NCI-H2196 treated with DMSO at 0.1 percent for 48 hours (cell line): Measurements from ENCODE around the gene METTL16.

ENCODE experiments used
- DNase-seq: peaks from one replicate; lab custom pipeline; 2025; ENCODE audit not compliant: unreplicated experiment; lab: John Stamatoyannopoulos, UW

METTL16 gene

DNA sequence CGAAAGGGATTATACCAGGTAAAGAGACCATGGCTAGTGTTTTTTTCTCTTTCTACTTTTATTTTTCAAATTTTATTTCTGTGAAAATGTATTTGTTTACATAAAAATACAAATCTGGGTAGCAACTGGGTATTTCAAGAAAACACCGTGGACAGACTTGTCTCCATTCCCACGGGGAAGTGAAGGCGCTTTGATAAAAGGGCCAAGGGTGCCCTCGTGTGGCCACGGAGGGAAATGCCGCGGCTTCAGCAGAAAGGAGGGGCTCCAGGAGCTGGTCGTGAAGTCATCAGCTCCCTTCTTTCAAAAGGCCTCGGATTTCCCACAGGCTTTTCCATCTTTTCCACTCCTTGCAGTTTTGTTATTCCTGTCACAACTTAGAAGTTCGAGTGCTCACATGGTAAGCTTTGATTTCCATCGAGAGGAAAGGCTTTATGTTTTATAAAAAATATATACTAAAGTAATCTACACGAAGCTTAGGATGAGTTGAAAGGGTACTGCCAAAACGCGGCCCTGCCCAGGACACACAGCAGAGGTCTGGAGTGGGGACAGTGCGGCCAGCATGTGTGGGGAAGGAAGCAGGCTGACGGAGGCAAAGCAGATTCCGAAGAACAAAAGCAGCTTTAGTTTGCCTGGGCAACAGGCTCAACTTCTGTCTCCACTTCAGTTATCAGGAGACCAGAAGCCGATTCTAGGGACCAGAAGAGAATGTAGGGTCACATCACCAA is 95.5 kb downstream of the METTL16 start:
- peak; percentile 29 for DNase-seq

DNA sequence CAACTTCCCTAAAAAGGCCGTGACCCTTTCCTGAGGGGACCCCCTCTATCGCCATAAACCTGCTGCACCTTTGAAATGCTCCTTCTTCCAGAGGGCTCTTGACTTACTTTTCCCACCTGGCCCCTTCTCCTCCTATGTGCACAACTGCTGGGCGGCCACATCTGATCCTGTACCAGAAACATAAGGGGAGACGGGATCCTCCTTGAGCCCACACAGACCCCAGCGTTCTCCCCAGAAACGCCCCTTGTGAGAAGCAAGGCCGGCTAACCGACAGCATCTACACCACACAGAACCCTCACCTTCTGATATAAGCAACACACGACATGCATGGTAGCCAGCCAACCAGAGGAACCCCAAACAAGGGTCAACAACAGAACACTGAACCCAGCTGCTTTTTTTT is 96.6 kb downstream of the METTL16 start:
- DNase-seq, result no peak

DNA sequence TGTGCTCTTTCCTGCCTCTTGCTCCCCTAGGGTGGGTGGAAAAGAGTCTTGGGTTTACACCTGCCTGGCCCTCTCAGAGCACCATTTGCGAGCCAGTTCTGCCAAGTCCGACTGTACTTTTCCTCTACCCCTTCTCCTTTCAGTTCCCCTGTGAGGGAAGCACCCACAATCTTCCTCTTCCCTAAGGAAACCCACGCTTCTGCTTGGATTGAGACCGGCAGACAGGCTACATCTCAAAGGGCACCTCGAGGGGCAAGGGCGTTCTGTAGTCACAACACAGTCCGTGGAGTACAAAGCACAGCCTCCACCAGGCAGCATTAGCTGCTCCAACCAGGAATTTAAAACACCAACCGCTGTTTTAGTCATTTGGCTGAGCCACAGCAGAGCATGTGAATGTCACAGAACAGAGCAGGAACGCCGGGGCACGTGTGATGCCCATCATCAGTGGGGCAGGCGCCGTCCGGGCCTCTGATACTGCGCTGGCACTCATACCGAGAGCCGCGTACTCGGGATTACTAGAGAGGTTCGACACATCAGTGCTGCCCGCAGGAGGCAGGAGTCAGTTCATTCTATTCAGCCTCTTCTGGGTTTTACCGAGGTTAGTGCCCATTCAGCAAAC is 97.1 kb downstream of the METTL16 start:
- DNase-seq, result no peak

DNA sequence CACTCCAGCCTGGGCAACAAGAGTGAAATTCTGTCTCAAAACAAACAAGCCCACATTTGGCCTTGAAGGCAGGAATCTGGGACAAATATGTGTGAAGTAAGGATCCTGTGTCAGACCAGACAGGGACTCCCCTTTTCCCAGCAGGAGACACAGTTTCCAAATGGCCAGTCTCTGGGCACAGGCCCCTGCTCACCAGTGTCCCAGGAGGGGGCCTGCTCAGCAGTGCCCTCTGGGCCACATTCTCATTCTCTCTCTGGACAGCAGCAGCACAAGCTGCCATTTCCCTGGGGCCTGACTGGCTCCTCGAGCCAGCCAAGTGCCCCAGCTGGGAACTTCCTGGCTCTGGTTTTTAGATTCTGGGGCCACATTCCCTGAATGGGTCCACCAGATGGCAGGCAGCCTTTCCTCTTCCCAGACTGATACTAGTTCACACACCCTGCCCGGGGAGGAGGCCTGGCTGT is 99.1 kb downstream of the METTL16 start:
- DNase-seq, result no peak

DNA sequence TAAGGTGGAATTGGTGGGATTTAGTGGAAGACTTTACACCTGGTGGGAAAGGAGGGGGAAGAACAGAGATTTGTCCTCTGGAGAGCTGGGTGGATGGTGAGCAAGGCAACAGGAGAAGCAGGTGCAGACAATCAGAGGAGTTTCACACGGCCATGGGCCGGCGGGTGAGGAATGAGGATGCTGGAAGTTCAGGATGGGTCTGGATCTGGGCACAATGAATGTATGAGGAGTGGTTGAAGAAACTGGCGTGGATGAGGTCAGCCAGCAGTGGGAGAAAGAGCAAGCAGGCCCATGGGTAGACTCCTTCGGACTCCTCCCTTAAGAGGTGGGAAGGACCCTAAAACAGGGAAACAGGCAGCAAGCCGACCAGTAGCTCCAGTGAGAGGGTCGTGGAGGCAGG is 100.7 kb downstream of the METTL16 start:
- DNase-seq, result no peak

DNA sequence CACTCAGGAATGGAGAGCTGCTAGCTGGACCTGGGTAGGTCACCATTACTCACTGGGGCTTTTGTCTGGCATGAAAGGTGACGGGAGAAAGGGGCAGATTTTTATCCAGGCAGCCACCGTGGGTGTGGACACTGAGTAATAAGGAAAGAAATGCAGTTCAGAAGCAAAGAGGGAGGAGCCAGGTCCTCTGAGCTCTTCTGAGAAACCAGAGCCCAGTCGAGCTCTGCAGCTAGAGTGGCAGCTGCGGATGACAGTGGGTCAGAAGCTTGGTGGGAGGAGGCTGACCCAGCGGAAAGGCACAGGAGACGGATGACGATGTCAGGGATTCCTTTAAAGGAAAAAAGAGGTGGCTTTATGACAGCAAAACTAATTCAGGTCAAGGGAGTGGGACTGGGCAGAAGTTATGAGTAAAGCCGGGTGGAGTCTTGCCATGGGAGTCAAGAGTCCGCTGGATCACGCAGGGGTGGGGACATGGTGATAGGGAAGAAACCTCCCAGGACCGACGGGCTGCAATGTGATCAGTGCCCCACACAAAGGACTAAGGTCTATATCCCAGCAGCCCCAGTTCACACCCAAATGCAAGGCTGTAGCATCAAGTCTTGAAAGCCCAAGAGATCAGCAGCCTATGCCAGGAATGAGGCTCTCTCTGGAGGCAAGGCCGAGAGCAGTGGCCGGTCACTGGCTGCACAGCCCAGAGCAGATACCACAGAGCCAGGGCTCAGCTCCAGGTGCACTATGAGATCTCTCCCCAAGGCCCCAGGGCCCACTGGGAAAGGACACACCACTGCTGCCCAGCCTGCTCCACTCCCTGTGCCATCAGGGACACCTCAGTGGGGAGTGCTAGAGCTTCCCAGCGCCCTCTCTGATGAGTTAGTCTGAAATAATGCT is 104.5 kb downstream of the METTL16 start:
- DNase-seq, result no peak

DNA sequence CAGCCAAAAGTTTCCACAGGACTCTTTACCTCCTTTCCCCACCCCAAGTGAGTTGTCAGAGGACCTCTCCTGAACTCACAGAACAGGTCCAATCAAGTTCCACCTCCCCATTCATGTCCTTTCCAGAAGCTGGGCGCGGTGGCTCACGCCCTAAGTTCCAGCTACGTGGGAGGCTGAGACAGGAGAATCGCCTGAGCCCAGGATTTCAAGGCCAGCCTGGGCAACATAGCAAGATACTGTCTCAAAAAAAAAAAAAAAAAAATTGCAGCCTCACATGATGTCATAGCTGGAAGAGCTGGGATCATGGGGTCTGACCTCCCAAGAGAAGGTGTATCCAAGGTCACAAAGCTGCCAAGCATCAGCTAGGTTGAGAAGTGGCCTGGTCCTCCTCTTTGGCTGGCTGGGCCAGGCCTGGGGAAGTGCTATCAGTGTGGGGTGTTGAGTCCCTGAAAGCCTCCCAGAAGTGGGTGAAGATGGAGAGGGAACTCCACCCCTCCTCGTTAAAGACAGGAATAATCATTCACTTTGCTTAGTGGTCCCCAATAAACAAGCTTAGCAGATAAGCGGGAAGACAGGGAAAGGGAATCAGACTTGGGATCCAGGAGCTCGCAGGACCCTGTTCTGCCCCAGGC is 105.3 kb downstream of the METTL16 start:
- DNase-seq, result no peak

DNA sequence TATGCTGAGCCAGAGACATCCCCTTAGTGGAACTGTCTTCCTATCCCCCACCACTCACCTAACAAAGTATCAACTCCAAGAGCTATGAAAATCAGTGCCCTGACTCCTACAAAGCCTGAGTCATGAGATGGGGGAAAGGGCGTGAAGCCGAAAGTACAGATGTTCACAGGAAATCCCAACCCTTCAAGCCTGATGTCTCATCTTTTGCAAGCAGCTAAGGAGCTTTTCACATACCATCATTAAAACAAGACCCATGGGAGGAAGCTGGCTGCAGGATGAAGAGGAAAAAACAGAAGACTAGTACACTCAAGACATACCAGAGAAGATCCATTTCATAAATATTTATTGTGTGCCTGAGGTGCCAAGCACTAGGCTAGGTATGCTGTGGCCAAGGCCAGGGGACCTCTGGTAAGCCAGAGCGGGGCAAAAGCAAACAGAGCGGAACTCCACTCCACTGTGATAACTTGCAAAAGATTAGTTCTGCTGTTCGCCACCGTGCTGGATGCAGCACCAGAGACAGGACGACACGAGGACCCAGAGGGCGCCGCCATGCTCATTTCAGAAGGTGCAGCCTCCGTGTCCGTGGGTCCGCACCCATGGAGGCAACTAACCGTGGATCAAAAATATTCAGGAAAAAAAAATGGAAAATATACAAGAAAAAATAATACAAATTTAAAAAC is 106.3 kb downstream of the METTL16 start:
- DNase-seq, result no peak

DNA sequence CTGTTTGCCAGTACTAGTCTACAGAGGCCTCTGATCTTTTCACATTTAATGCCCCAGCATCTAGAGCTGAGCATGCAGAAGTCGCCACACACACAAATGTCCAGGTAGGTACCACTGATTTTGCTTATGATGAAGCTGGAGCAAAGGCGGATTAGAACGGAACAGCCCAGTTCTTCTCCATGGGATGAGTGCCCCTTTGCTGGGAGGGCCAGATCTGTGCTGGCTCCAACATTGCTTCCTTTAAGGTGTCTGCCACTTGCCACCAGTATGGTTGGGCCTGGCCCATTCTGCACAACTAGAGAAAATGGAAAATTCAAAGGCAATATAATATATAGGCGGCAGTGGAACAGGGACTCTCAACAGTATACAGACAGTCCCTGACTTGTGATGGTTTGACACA is 108.6 kb downstream of the METTL16 start:
- no peak for DNase-seq

DNA sequence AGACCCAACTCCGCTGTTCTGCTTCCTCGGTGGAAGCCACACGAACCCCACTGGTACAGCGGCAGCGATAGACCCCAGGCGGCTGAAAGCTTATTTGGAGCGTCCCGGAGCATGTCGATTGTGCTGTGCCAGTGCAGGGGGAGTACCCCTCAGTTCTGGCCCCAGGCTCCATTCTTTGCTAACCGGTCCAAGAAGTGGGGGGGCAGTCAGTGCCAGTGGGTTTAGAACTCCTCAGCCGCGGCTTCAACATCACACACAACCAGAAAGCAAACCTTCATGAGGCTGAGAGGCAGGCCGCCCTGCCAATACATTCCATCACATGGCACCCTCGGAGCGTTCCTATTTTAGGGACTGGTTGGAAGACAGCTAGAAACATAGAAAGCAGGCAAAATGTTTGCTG is 109.1 kb downstream of the METTL16 start:
- no peak for DNase-seq

DNA sequence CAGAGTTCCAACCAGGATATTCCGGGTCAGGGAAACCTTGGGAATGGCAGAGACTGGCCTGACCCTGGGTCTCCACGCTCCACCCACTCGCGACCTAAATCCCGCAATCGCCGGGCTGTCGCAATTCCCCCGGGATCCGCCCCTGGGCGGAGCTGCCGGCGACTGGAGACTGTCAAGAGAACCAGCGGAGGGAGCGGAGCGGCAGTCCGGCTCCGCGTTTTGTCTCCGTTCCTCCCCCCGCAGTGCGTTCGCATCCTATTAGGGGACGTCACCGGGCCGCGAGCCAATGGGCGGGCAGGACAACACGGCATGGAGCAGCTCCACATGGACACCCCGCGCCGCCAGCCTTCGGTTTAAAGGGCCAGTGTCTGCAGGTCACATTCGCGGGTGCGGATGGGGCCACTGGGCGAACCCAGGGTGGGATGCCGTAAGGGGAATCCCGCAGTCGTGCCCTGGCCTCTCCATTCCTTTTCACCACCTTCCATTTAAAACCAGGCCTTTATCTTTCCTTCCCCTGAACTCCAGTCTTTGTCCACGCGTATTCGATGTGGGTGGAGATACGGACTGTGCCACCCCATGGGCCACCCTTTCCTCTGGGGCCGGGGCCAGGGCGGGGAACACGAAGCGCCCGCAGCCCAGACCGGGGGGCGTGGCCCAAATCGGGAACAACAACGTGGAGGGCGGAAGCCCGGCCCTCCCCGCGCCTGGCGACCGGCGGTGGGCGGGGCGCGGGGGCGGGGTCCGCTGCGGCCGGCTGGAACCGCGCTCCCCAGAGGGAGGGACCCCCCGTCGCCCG is 110.1 kb downstream of the METTL16 start:
- peak; percentile 83 for DNase-seq

DNA sequence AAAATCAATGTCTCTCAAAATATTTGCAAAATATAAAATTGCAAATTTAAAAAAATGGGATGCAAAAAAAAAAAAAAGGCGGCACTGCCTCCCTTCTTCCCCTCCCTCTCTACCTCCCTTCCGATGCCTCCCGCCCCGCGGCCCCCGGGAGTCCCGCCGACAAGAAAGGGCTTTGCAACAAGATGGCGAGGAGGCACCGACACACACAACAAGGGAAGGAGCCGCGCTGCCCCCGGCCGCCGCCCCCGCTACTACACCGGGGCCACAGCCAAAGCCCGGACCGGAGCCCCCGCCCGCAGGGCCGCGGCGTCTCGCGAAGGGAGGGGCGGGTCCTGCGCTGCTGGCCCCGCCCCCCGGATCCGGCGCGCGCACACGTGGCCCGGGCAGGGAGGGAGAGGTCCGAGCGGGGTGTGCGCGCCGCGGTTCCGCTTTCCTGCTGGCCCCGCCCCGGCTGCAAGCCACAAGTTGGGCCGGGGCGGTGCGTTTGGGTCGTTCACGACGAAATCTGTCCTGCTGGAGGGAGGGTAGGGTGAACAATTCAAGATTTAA is 110.7 kb downstream of the METTL16 start, which contains the start of gene MNT:
Gene MNT, minus strand, starts transcription at position 184 of the 549 bp plus-strand sequence. CDS start 348 bp downstream, outside the sequence.
- peak; percentile 58 for DNase-seq

DNA sequence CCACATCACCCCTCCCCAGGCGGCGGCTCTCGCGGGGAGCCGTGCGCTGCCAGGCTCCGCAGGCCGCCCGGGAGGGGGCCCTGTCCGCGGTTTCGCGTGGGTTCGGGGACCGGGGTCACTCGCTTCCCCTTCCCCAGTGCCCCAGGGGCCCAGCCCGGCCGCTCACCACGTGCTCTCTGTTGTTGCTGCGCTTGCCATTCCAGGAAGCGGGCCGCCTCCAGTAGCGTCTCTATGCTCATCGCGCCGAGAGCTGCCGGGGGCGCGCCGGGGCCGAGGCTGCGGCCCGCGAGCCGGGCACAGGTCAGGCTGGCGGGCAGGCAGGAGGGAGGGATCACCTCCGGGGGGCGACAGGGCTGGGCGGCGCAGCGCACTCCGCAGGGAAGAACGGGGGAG is 111.2 kb downstream of the METTL16 start:
- no peak for DNase-seq

DNA sequence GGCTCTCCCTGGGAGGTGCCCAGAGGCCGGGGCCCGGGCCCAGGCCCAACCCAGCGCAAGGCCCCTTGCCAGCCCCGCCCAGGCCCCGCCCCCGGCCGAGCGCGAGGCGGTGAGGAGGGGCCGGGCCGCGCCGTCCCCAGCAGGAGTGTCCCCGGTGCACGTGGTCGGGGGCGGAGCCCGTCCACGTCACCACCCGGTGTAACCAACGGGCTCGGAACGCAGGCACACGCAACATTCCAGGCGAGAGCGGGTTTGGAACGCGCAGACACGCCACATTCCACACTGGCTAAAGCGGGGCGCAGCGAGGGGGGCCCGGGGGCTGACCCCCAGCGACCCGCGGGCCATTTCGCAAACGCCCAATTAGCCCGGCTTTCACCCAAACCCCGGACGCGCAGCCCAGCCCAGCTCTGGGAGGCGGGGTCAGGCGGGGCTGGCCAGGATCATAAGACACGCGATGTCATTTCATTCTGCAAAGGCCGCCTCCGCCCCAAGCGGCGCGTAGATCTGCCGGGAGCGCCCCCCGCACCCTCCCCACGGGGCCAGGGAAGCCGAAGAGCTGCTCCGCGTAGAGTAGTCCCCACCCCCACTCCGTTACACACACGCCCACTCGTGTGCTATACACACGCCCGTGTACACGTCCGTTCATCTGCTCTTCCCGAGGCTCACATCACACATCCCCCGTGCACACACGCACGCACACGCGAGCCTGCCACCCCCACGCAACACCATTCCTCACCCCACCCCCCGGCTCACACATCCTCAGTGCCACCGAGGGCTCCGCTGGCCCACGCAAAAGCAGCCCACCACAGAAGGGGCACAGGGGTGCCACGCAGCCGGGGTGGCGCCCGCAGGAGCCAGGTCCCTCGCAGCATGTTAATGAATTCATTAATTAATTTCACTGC is 111.9 kb downstream of the METTL16 start:
- DNase-seq, result peak; percentile 69

DNA sequence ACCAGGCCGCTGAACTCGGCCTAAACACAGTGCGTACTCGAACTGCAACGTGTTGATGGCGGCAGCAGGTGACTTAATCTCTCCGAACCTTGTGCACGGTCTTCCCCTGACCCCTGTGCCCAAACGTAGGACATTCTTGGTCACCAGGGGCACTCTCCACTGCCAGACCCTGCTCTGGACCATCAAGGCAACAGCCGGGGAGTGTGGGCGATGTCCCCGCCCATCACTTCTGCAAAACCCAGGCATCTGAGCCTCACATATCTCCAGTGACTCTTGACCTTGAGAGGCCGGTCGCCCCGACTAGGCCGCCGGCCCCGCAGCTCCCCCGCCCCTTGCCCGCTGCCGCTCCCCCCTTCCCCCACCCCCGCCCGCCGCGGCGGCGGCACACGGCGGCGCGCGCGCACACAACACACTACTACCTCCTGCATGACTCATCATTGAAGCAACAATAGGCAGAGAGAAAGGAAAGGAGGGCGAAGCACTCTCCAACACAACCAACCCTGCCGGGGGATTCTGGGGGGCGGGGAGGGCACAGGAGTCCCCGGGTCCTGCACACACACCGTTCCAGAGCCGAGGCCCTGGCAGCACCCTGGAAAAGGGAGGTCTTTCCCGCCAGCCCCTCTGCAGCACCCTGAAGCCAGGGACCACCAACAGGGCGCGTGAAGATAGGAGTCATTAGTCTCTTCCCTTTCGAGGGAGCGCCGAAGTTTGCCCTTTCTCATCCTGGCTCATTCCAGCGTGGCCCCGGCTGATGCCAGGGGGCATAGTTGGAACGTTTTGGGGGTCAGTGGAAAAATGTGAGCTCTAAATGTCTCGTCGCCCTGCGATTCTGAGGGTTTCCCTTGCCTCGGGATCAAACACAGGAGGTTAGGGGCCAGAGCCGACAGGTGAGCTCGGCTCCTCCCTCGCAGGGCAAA is 112.8 kb downstream of the METTL16 start:
- DNase-seq, result peak; percentile 19

DNA sequence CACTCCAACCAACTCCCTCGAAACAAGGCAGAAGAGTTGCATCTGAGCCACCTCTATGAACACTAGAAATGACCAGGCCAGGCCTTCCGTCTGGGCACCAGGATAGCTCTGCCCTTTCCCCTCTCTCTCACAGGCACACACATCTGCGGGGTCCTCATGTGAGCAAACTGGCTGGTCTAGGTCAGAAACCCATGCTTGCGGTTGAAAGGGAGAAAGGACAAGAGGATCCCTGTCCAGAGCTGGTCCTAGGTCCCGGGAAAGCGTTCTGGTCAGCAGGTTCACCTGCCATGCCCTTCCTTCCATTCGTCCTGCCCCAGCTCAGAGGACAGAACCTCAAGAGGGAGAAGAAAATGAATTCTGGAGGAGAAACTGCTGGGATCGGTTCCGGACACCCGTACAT is 113.5 kb downstream of the METTL16 start:
- DNase-seq, result no peak
